Measurements from ENCODE around the gene PARP6. TPM values are rescaled to one million over a fixed set of nuclear protein-coding genes. Genes with fewer than 3 reads are reported as not detected.

PARP6 gene
- total and polyA plus RNA-seq, 9 of the 15 experiments (the other 6 are each of a cell fraction or from before 2014, with no cell fraction given) = 14.8 to 83.2 (median 28.3) TPM

DNA sequence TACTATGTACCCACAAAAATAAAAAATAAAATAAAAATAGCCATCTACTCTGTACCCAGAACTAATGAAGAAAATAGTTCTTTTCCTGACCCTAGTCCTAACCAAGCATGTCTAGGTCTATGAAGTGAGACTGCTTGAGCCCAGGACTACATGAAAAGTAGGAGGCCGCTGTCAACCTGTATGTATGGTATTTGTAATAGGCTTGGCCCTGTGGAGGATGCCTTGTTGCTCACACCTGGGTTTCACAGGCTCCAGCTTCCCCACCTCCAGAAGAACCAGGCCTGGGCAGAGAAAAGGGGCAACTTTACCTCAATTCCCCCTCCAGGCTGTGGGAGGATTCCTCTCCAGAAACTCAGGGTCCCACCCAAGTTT, 34.5 kb downstream of the PARP6 start:
- Histone ChIP-seq H3K36me3 (ENCODE audit: control insufficient read depth, insufficient read depth, low read length) (peaks cover 32% of the 10 kb centered on the region; the same call in 2 of the 3 replicates), H3K4me2 (ENCODE audit: insufficient read depth, low read length) (peak overlapping the region; percentile 96), H4K20me1 (replicated peaks; ENCODE audit: control insufficient read depth, insufficient read depth, low read length) (no peaks in the 10 kb centered on the region), H3K4me3 (no peak overlapping the region), H3K79me2 (ENCODE audit: control insufficient read depth, insufficient read depth, low read length) (peaks cover 13% of the 10 kb centered on the region), H3K9me3 (replicated peaks; ENCODE audit: control insufficient read depth, insufficient read depth, low read depth, low read length) (no peaks in the 10 kb centered on the region), H3K9me1 (ENCODE audit: control insufficient read depth, insufficient read depth, low read length) (no peaks in the 10 kb centered on the region), H3K27ac (ENCODE audit: extremely low read depth, low read depth, low read length) (peak overlapping the region; percentile 97), H2AFZ (ENCODE audit: low read depth, low read length) (peak overlapping the region; percentile 79), H3K9ac (ENCODE audit: insufficient read depth in 1 of 2, low read depth in 2 of 2, low read length in 2 of 2) (peak overlapping the region; percentile 18 to 91; a peak in 3 of 4 replicates), H3K27me3 (ENCODE audit: control insufficient read depth in 2 of 2, insufficient read depth in 2 of 2, low read length in 2 of 2) (no peaks in the 10 kb centered on the region), H3K4me1 (replicated peaks in 1 of 2; ENCODE audit: control insufficient read depth in 2 of 2, insufficient read depth in 2 of 2, low read length in 2 of 2) (peaks cover 21 to 31% of the 10 kb centered on the region in 2 experiments)
- in situ Hi-C loops (cut with MboI) = no loop called here
- ChIA-PET POLR2A (interaction anchor here (2.0 kb wide), 1 partner anchor 11 kb away, joined by 13 read pairs; no protein-coding TSS in a partner anchor), CTCF (ENCODE audit: low intra/inter-chr PET ratio) (no interaction called here)
- no TSS peak for BruUV-seq (replicated peaks)
- 15% methylated on average over 1 of the region's 1 CpG for WGBS (ENCODE audit: insufficient coverage, low coverage, missing lambda C conversion rate)
- intact Hi-C loops (cut with micrococcal nuclease) = loop anchor here (2.0 to 10.0 kb wide), 2 partner anchors 35 to 237 kb away; partner anchors contain the start of genes ARIH1 and PARP6
- ATAC-seq = peak; percentile 43
- TF ChIP-seq SMARCA4 (IDR thresholded peaks at IDR 0.05) (0 out of 2 replicates have a peak, but pooled peaks have one; percentile 6), BRD9 (IDR thresholded peaks at IDR 0.05; ENCODE audit: low read depth, partially characterized antibody) (peak; percentile 7), FOXK2 (conservative IDR thresholded peaks at IDR 0.05 in 1 of 2, IDR thresholded peaks at IDR 0.05 in 1 of 2; ENCODE audit: low read depth in 2 of 2) (peak in 1 of 2 experiments; percentile 7; a peak in 1 of 4 replicates), EP400 (IDR thresholded peaks at IDR 0.05) (peak; percentile 6; the same call in 1 of the 2 replicates), GABPA (tag; conservative IDR thresholded peaks at IDR 0.05; ENCODE audit: low read depth) (peak; percentile 30), CEBPB (tag; IDR thresholded peaks at IDR 0.05) (peak; percentile 8; the same call in 1 of the 2 replicates), ZNF146 (CRISPR knock-in tag; IDR thresholded peaks at IDR 0.05; ENCODE audit: unreplicated experiment) (no peak), MCM3 (IDR thresholded peaks at IDR 0.05) (no peak), SMAD4 (CRISPR knock-in tag; conservative IDR thresholded peaks at IDR 0.05) (no peak), HDAC8 (tag; IDR thresholded peaks at IDR 0.05) (0 out of 2 replicates have a peak, but pooled peaks have one; percentile 23)
- TF ChIP-seq, protein P1, sequence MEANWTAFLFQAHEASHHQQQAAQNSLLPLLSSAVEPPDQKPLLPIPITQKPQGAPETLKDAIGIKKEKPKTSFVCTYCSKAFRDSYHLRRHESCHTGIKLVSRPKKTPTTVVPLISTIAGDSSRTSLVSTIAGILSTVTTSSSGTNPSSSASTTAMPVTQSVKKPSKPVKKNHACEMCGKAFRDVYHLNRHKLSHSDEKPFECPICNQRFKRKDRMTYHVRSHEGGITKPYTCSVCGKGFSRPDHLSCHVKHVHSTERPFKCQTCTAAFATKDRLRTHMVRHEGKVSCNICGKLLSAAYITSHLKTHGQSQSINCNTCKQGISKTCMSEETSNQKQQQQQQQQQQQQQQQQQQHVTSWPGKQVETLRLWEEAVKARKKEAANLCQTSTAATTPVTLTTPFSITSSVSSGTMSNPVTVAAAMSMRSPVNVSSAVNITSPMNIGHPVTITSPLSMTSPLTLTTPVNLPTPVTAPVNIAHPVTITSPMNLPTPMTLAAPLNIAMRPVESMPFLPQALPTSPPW (CRISPR knock-in tag; IDR thresholded peaks at IDR 0.05) = peak; percentile 8; the same call in 1 of the 2 replicates
- no peak for FAIRE-seq
- DNase-seq (ENCODE audit: extremely low read depth in 1 of 4, low spot score in 3 of 4) = peak in 2 of 4 experiments; percentile 20 to 26
